Breast epithelium (tissue), 4 donors: ENCODE results near the gene EIPR1. TPM values are rescaled to one million over a fixed set of nuclear protein-coding genes. Genes with fewer than 3 reads are reported as not detected.

ENCODE experiments used
- DNase-seq, 2 donors: peaks; one replicate each; pipeline ENCODE4 v3.0.0-alpha.2; 2019; ENCODE audit warnings: low spot score in 2 of 2
- H3K27ac ChIP-seq, 2 donors: fragments of 200-600 bp; sonication (generic) in 1 of 2; one replicate each; pipeline ENCODE4 v1.5.1; 2016 to 2019; ENCODE audit warnings: mild to moderate bottlenecking in 1 of 2
- H3K27me3 ChIP-seq, 2 donors: fragments of 200-600 bp; sonication (generic) in 1 of 2; one replicate each; pipeline versions ENCODE4 v1.5.1 to v1.6.0; 2017 to 2019; ENCODE audit warnings: control low read depth in 1 of 2, mild to moderate bottlenecking in 1 of 2
- H3K36me3 ChIP-seq: fragments of 200-600 bp; one replicate; pipeline ENCODE4 v1.5.1; 2019
- H3K4me1 ChIP-seq, 2 donors: fragments of 200-600 bp; sonication (generic); one replicate each; pipeline ENCODE4 v1.5.1; 2016 to 2019; ENCODE audit warnings: control low read depth in 1 of 2
- H3K4me3 ChIP-seq, 3 donors: fragments of 200-600 bp; sonication (generic); 1 replicate in 2 of 3; 2 replicates in 1 of 3; pipeline ENCODE4 v1.5.1; 2016 to 2019; ENCODE audit warnings: mild to moderate bottlenecking in 3 of 3, moderate library complexity in 2 of 3
- H3K9me3 ChIP-seq, 2 donors: fragments of 200-600 bp; sonication (generic) in 1 of 2; one replicate each; pipeline ENCODE4 v1.5.1; 2016 to 2019; ENCODE audit warnings: control low read depth in 1 of 2
- CTCF ChIP-seq, 3 donors: fragments of 450-650 bp; IDR thresholded peaks; one replicate each; pipeline ENCODE4 v1.5.1; 2016 to 2017; ENCODE audit warnings: antibody characterized with exemption in 3 of 3, mild to moderate bottlenecking in 3 of 3, moderate library complexity in 3 of 3
- POLR2A ChIP-seq: fragments of 450-650 bp; IDR thresholded peaks from one replicate; pipeline ENCODE4 v1.6.1; 2016; ENCODE audit warnings: antibody characterized with exemption, mild to moderate bottlenecking, moderate library complexity
- POLR2AphosphoS5 ChIP-seq, 3 donors: sonication (generic); formaldehyde crosslinking; IDR thresholded peaks; one replicate each; pipeline ENCODE4 v1.6.1; 2017; ENCODE audit warnings: antibody characterized with exemption in 3 of 3
- intact Hi-C: fragments of 100-400 bp; cut with DNase I; formaldehyde crosslinking; loops from one replicate; pipeline ENCODE4 v1.15.1; 2023; ENCODE audit warnings: low total_unique reads
- total RNA-seq, 3 donors: library from RNA; depleted of rRNA; stranded (reverse); fragments of >200 nt; gene quantifications; one replicate each; pipeline ENCODE4 v1.1.0, GENCODE V29; 2016

Gene EIPR1
- total RNA-seq, 3 donors from 2014 or later: 12.8 to 31.0 (median 23.3) TPM

- Histone ChIP-seq H3K9me3 (no peaks in the 10 kb centered on the region), H3K27me3 (no peaks in the 10 kb centered on the region), H3K4me3 (no peak overlapping the region), H3K4me1 (no peaks in the 10 kb centered on the region), H3K36me3 (no peaks in the 10 kb centered on the region), H3K27ac (no peak overlapping the region)
- TF ChIP-seq POLR2A (no peak), POLR2AphosphoS5 (IDR thresholded peaks at IDR 0.05) (no peak), CTCF (IDR thresholded peaks at IDR 0.05) (no peak)
- intact Hi-C loops: no loop called here
- no peak for DNase-seq
Observed at GRCh38 chr2:3283206-3283605, 94.4 kb downstream of the EIPR1 start.

DNA sequence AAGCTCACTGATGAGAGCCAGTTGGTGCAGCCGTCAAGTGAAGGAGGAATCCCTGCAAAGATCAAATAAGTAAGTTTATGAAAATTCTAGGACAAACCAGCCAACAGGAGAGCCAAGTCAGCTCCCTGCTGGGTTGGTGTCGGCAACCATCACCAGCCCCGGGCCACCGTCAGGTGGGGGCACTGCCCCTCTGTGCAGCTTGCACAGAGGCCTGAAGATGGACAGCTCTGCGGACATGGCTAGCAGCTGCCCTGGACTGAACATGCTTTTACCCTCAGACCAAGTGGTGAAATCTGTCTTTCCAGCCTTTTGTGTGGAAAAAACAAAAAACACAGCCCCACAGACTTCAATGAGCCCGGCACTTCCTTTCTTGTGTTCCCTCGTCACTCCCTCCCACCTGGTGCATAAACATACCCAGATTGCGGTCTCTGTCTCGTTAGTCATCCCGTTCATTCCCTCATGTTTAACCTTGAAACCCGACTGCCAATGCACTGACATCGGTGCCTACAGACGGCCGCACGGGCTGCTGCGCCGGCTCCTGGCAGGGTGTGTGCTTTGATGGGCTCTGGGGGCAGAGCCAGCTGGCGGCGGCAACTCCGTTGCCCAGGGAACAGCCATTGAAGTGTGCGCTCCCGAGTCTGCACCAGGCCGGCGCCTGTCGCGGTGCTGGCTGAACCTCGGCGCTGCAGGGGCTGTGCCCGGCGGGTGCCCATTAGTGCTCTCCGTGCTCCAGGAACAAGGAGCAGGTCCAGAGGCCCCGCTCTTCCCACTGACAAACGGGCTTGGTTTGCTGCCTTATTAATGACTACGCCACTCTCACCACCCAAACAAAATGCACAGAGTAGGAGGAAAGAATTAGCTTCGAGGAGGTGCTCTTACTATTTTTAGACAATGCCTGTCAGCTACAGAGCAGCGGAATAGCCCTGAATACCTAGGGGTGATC lies 95.3 kb downstream of the EIPR1 start:
- H3K9me3 ChIP-seq: no peaks in the 10 kb centered on the region
- intact Hi-C loops: no loop called here
- no peaks in the 10 kb centered on the region for H3K36me3 ChIP-seq
- no peak for DNase-seq
- TF ChIP-seq POLR2A (no peak), CTCF (IDR thresholded peaks at IDR 0.05) (no peak), POLR2AphosphoS5 (IDR thresholded peaks at IDR 0.05) (no peak)
- no peaks in the 10 kb centered on the region for H3K4me1 ChIP-seq
- H3K4me3 ChIP-seq: peak overlapping the region in 1 of 3 donors; percentile 24
- no peak overlapping the region for H3K27ac ChIP-seq
- H3K27me3 ChIP-seq: no peaks in the 10 kb centered on the region

DNA sequence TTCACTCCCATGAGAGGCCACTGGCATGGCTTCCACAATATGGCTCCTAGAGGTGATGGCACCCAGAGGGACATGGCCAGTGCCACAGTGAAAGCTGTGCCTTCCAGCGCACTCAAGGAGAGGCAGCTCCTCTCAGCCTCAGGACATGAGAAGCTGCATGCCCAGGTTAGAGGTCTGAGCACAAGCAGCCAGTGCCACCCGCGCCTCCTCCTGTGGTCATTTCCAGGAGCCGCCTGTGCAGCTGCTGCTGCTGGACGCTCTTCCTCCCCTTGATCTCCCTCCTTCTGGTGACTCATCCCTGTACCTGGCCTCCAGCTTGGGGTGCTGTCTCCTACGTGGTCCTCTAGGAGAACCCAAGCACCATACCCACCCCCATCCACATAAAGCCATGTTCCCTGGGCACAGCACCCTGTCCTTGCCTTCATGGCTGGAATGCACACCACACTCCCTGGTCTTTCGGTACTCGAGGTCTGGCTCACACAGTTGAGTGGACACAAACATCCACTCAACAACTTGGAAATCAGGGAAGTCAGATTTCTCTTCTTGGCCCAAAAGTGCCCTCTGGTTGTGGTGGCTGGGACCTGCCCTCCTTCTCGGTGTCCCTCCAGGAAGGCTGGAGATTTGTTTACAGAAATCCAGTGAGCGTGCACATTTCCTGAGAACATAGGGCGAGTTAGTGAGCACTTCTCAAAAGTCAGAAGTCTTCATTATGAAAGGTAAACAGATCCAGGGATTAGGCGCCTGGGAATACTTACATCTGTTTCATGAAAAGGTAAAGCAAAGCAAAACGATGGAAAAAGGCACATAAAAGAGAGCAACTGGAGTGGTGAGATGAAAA lies 96.7 kb downstream of the EIPR1 start:
- no peak for DNase-seq
- Histone ChIP-seq H3K4me1 (no peaks in the 10 kb centered on the region), H3K27ac (no peak overlapping the region), H3K36me3 (no peaks in the 10 kb centered on the region), H3K9me3 (peaks cover 0 to under 1% of the 10 kb centered on the region in 2 donors), H3K4me3 (no peak overlapping the region), H3K27me3 (no peaks in the 10 kb centered on the region)
- intact Hi-C loops: no loop called here
- TF ChIP-seq POLR2A (no peak), POLR2AphosphoS5 (IDR thresholded peaks at IDR 0.05) (no peak), CTCF (IDR thresholded peaks at IDR 0.05) (no peak)

- no peaks in the 10 kb centered on the region for H3K27me3 ChIP-seq
- no peak overlapping the region for H3K4me3 ChIP-seq
- H3K9me3 ChIP-seq: peaks cover 0 to 7% of the 10 kb centered on the region in 2 donors
- no peak for DNase-seq
- TF ChIP-seq POLR2A (no peak), CTCF (IDR thresholded peaks at IDR 0.05) (no peak), POLR2AphosphoS5 (IDR thresholded peaks at IDR 0.05) (no peak)
- intact Hi-C loops: no loop called here
- H3K4me1 ChIP-seq: no peaks in the 10 kb centered on the region
- H3K27ac ChIP-seq: no peak overlapping the region
- no peaks in the 10 kb centered on the region for H3K36me3 ChIP-seq
Observed at GRCh38 chr2:3280197-3280596, 97.4 kb downstream of the EIPR1 start.
